ENCODE measurements around the gene DENND4A. TPM values are rescaled to one million over a fixed set of nuclear protein-coding genes. Genes with fewer than 3 reads are reported as not detected.

Gene DENND4A
- total RNA-seq, 1 experiment from 2014 or later = 12.7 TPM

DNA sequence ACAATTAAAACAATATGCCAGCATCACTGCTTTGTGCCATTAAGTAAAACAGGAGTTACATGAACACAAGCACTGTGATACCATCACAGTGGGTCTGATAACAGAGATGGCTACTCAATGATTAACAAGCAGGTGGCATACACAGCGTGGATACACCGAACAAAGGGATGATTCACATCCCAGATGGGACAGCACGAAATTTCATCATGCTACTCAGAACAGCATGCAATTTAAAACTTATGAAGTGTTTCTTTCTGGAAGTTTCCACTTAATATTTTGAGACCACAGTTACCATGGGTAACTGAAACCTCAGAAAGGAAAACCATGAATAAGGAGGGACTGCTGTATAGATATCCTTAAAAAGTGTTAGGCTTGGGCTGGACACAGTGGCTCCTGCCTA lies 125.8 kb downstream of the DENND4A start:
- TF ChIP-seq, protein P1, sequence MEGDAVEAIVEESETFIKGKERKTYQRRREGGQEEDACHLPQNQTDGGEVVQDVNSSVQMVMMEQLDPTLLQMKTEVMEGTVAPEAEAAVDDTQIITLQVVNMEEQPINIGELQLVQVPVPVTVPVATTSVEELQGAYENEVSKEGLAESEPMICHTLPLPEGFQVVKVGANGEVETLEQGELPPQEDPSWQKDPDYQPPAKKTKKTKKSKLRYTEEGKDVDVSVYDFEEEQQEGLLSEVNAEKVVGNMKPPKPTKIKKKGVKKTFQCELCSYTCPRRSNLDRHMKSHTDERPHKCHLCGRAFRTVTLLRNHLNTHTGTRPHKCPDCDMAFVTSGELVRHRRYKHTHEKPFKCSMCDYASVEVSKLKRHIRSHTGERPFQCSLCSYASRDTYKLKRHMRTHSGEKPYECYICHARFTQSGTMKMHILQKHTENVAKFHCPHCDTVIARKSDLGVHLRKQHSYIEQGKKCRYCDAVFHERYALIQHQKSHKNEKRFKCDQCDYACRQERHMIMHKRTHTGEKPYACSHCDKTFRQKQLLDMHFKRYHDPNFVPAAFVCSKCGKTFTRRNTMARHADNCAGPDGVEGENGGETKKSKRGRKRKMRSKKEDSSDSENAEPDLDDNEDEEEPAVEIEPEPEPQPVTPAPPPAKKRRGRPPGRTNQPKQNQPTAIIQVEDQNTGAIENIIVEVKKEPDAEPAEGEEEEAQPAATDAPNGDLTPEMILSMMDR (IDR thresholded peaks at IDR 0.05; ENCODE audit: insufficient read depth in 1 of 2, low read depth in 1 of 2, low read length in 1 of 2, severe bottlenecking in 1 of 2, unreplicated experiment in 1 of 2) = no peak
- Mint-ChIP-seq H3K4me3 (ENCODE audit: unreplicated experiment) (no peak overlapping the region), H3K36me3 (ENCODE audit: insufficient read depth, unreplicated experiment) (no peaks in the 10 kb centered on the region), H3K27me3 (ENCODE audit: insufficient read depth, unreplicated experiment) (no peaks in the 10 kb centered on the region), H3K4me1 (ENCODE audit: low read depth, unreplicated experiment) (no peaks in the 10 kb centered on the region), H3K27ac (ENCODE audit: unreplicated experiment) (no peak overlapping the region), H3K9me3 (ENCODE audit: unreplicated experiment) (no peaks in the 10 kb centered on the region)
- POLR2A ChIA-PET = no interaction called here
- Histone ChIP-seq H3K4me3 (ENCODE audit: low read depth, low read length) (no peak overlapping the region), H3K9me3 (no peaks in the 10 kb centered on the region), H3K4me1 (no peaks in the 10 kb centered on the region), H3K27me3 (replicated peaks; ENCODE audit: control insufficient read depth, insufficient read depth, low read length) (no peaks in the 10 kb centered on the region), H3K36me3 (ENCODE audit: control insufficient read depth, insufficient read depth, low read length) (no peaks in the 10 kb centered on the region)
- no peak for DNase-seq
- no TSS peak for BruUV-seq (replicated peaks)
- CTCF ChIA-PET = no interaction called here
- intact Hi-C loops (cut with micrococcal nuclease; ENCODE audit: unreplicated experiment) = no loop called here

GRCh38 chr15:65663521-65663920 lies 128.6 kb downstream of the DENND4A start:
- Histone ChIP-seq H3K36me3 (ENCODE audit: control insufficient read depth, insufficient read depth, low read length) (no peaks in the 10 kb centered on the region), H3K9me3 (no peaks in the 10 kb centered on the region), H3K4me1 (no peaks in the 10 kb centered on the region), H3K4me3 (ENCODE audit: low read depth, low read length) (no peak overlapping the region), H3K27me3 (replicated peaks; ENCODE audit: control insufficient read depth, insufficient read depth, low read length) (no peaks in the 10 kb centered on the region)
- intact Hi-C loops (cut with micrococcal nuclease; ENCODE audit: unreplicated experiment) = no loop called here
- H3K9me3 Mint-ChIP-seq (ENCODE audit: unreplicated experiment) = no peaks in the 10 kb centered on the region
- no peak overlapping the region for H3K27ac Mint-ChIP-seq (ENCODE audit: unreplicated experiment)
- CTCF ChIA-PET = no interaction called here
- BruUV-seq (replicated peaks) = no TSS peak
- DNase-seq = no peak
- no peaks in the 10 kb centered on the region for H3K27me3 Mint-ChIP-seq (ENCODE audit: insufficient read depth, unreplicated experiment)
- H3K36me3 Mint-ChIP-seq (ENCODE audit: insufficient read depth, unreplicated experiment) = no peaks in the 10 kb centered on the region
- no peak overlapping the region for H3K4me3 Mint-ChIP-seq (ENCODE audit: unreplicated experiment)
- POLR2A ChIA-PET = interaction anchor here (0.6 kb wide), 1 partner anchor 76 kb away, joined by 6 read pairs; no protein-coding TSS in a partner anchor
- H3K4me1 Mint-ChIP-seq (ENCODE audit: low read depth, unreplicated experiment) = no peaks in the 10 kb centered on the region
- TF ChIP-seq, protein P1 (IDR thresholded peaks at IDR 0.05; ENCODE audit: insufficient read depth in 1 of 2, low read depth in 1 of 2, low read length in 1 of 2, severe bottlenecking in 1 of 2, unreplicated experiment in 1 of 2) = no peak

- Mint-ChIP-seq H3K9me3 (ENCODE audit: unreplicated experiment) (no peaks in the 10 kb centered on the region), H3K4me3 (ENCODE audit: unreplicated experiment) (no peak overlapping the region), H3K36me3 (ENCODE audit: insufficient read depth, unreplicated experiment) (no peaks in the 10 kb centered on the region), H3K27ac (ENCODE audit: unreplicated experiment) (no peak overlapping the region), H3K27me3 (ENCODE audit: insufficient read depth, unreplicated experiment) (no peaks in the 10 kb centered on the region), H3K4me1 (ENCODE audit: low read depth, unreplicated experiment) (no peaks in the 10 kb centered on the region)
- no peak overlapping the region for H3K4me3 ChIP-seq (ENCODE audit: low read depth, low read length)
- POLR2A ChIA-PET = no interaction called here
- no peaks in the 10 kb centered on the region for H3K9me3 ChIP-seq
- TF ChIP-seq, protein P1 (IDR thresholded peaks at IDR 0.05; ENCODE audit: insufficient read depth in 1 of 2, low read depth in 1 of 2, low read length in 1 of 2, severe bottlenecking in 1 of 2, unreplicated experiment in 1 of 2) = no peak
- no peaks in the 10 kb centered on the region for H3K27me3 ChIP-seq (replicated peaks; ENCODE audit: control insufficient read depth, insufficient read depth, low read length)
- no peak for DNase-seq
- H3K36me3 ChIP-seq (ENCODE audit: control insufficient read depth, insufficient read depth, low read length) = no peaks in the 10 kb centered on the region
- BruUV-seq (replicated peaks) = no TSS peak
- CTCF ChIA-PET = no interaction called here
- intact Hi-C loops (cut with micrococcal nuclease; ENCODE audit: unreplicated experiment) = no loop called here
- H3K4me1 ChIP-seq = no peaks in the 10 kb centered on the region
Observed at GRCh38 chr15:65660927-65661326, 131.2 kb downstream of the DENND4A start.

Measured in Caco-2 (cell line).